GM18951 (cell line): ENCODE results near the gene TBC1D5.
"Not testable (repeated sequence)": the region's sequence is repeated elsewhere in the genome, so short reads cannot be mapped to it uniquely, and the experiment has no call there.

Source experiments
- POLR2A ChIP-seq: IDR thresholded peaks from 4 replicates; pipeline ENCODE4 v1.6.1; 2011; ENCODE audit warnings: mild to moderate bottlenecking; ENCODE audit not compliant: insufficient read length, insufficient read depth; ENCODE audit errors: extremely low read depth
- in situ Hi-C: fragments of 300-500 bp; cut with MboI; formaldehyde crosslinking; loops from one replicate; pipeline ENCODE4 v1.12.0; 2022; ENCODE audit warnings: low sequenced_read_pairs, mixed read lengths, inconsistent platforms; ENCODE audit not compliant: unreplicated experiment

The TBC1D5 gene

GRCh38 chr3:17505856-17506255 lies 236.6 kb downstream of the TBC1D5 start:
- in situ Hi-C loops: no loop called here
- TF ChIP-seq POLR2A: no peak

DNA sequence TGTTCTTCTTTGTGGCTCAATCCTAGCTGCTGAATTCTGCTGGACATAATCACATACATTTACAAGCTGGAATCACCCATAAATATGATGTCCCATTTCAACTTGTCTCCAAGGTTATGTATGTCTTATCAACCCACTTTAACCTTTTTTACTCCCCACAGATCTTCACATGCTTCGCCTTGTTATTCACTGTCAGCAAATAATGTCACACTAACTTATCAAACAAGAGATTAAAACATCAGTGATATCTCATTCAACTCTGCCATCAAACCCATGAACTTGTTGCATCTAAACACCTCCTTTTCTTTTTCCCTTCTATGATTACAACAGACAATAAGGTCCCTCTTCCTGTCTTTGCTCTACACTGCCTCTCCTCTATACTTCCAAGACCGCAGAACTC lies 240.7 kb downstream of the TBC1D5 start:
- in situ Hi-C loops: no loop called here

GRCh38 chr3:17500618-17501017 lies 241.8 kb downstream of the TBC1D5 start:
- in situ Hi-C loops: no loop called here
- no peak for TF ChIP-seq POLR2A

More for the DNA sequence above, 240.7 kb downstream of the TBC1D5 start:
- no peak for TF ChIP-seq POLR2A

DNA sequence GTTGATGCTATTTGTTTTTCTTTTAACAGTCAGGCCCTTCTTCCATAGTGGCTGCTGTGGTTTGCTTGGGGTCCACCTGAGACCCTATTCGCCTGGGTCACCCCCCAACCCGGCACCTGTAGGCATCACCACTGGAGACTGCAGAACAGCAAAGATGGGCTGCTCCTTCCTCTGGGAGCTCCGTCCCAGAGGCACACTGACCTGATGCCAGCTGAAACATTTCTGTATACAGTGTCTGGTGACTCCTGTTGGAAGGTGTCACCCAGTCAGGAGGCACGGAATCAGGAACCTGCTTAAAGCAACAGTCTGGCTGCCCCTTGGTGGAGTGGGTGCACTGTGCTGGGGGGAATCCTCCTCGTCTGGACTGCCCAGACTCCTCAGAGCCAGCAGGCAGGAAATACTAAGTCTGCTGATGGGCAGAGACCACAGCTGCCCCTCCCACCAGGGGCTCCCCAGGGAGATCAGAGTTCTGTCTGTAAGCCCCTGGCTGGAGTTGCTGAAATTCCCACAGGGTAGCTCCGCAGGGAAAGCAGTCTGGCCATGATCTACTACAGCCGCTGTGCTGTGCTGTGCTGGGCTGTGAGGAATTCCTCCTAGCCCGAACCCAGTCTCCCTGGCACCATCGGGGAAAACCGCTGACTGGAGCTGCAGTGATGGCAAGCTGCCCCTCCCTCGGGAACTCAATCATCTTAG lies 248.2 kb downstream of the TBC1D5 start:
- in situ Hi-C loops: no loop called here
- TF ChIP-seq POLR2A: no peak

DNA sequence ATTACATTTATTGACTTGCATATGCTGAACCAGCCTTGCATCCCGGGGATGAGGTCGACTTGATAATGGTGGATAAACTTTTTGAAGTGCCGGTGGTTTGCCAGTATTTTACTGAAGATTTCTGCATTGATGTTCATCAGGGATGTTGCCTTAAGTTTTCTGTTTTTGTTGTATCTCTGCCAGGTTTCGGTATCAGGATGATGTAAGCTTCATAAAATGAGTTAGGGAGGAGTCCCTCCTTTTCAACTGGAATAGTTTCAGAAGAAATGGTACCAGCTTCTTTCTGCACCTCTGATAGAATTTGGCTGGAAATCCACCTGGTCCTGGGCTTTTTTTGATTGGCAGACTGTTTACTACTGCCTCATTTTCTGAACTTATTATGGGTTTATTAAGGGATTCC lies 250.8 kb downstream of the TBC1D5 start:
- TF ChIP-seq POLR2A: no peak
- in situ Hi-C loops: no loop called here

- in situ Hi-C loops: not testable (repeated sequence)
Measured at GRCh38 chr3:17491190-17491589, 251.2 kb downstream of the TBC1D5 start.

DNA sequence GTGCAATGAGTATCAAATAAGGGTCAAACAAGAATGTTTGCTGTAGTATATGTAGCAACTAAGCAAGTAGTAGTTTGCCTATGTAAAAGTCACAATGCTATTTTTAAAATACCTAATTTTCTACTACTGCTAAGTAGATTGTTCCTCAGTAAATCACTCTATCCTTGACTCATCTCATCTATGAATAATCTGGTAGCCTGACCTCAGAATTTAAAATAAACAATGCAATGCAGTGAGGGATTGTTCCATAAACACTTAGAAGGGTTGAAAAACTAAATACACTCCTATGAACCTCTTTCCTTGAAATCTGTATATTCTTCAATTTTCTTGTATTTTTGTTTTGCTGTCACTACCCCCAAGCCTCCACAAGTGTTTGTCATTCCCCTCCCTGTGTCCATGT lies 253.3 kb downstream of the TBC1D5 start:
- in situ Hi-C loops: no loop called here

DNA sequence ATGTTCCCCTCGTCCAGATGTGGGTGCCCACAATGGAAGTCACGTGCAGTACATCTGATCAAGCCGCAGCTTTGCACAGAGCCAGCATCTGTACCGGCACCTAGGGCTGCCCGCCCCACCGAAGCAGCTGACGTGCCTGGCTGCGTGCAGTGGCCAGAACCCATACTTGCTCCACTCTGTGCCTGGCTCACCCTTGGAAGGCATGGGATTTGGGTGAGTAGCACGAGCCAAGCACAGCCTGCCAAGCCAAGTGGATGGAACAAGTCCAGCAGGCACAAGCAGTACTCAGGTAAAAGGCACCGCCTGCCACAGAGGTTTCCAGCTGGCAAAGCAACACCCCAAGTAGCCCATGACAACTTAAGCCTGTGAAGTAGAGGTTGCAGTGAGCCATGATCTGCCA lies 261.3 kb downstream of the TBC1D5 start:
- in situ Hi-C loops: no loop called here
- no peak for TF ChIP-seq POLR2A

More for the DNA sequence above, 253.3 kb downstream of the TBC1D5 start:
- no peak for TF ChIP-seq POLR2A

GRCh38 chr3:17479681-17480405 lies 262.6 kb downstream of the TBC1D5 start:
- in situ Hi-C loops: no loop called here
- TF ChIP-seq POLR2A: no peak

DNA sequence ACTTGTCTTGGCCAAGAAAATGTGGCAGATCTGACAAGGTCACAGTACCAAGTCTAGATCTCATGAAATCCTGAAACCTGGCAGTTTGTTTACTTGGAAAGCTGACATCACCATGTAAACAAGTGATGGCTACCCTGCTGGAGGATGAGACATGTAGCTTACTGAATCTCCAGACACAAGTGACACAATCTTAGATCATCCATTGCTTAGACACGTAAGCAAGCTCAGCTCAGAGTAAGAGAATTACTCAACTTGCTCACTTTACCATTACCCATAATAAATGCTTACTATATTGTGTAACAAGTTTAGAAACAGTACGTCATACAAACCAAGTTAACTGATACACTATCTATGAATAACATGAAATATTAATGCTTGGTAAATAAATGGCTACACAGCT lies 263.8 kb downstream of the TBC1D5 start:
- in situ Hi-C loops: no loop called here
- no peak for TF ChIP-seq POLR2A

- in situ Hi-C loops: no loop called here
- TF ChIP-seq POLR2A: no peak
Measured at GRCh38 chr3:17473761-17474160, 268.7 kb downstream of the TBC1D5 start.

DNA sequence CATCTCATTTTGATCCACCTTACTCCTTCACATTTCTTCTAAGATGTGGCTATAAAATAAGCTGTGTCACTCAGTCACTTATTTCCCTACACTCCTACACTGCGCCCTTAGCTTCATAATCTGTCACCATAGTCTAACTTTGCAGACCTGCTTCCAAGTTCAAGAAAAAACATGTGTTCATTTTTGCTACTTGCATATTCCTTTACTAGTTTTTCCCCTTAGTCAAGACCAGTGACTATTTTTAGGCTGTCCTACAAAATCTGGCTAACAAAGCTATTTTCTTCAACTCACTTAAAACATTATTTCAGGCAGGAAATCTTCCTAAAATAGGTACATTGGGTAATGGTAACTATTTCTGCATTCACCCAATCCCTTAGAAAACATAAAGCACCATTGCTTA lies 272.5 kb downstream of the TBC1D5 start:
- in situ Hi-C loops: no loop called here
- TF ChIP-seq POLR2A: no peak

DNA sequence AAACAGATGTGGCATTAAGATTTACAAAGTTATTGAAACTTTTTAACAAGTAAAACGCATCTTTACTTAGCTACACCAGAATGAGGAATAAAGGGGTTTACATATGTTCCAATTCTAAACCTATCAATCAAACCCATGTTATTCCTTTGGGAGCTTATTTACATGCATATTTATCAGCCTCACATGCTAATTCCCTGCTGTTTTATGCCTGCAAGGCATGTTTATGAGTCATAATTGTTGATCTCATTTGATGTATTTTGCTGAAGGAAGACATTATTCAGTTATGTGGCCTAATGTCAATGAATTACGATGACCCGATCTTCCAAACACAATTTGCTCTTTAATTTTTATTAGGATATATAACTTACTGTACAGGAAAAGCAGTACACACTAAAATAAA lies 272.9 kb downstream of the TBC1D5 start:
- in situ Hi-C loops: no loop called here
- no peak for TF ChIP-seq POLR2A

DNA sequence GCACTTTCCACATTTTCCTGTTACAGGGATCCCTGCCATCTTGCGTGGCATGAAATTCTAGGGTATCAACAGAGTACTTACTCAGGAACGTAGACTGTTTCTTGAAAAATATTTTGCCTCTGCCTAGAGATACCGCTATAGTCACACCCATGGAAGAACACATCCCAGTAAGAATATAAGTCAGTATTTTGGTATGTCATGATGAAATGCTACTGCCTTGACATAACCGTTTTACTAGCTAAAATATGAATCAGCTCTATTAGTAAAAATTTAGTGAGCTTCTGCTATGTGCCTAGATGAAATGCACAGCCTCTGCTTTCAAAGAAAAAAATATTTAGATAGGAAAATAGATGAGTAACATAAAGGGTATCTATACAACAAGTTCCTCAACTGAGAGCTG lies 276.4 kb downstream of the TBC1D5 start:
- in situ Hi-C loops: no loop called here
- TF ChIP-seq POLR2A: no peak

- in situ Hi-C loops: no loop called here
- TF ChIP-seq POLR2A: no peak
Measured at GRCh38 chr3:17459470-17459993, 282.9 kb downstream of the TBC1D5 start.

DNA sequence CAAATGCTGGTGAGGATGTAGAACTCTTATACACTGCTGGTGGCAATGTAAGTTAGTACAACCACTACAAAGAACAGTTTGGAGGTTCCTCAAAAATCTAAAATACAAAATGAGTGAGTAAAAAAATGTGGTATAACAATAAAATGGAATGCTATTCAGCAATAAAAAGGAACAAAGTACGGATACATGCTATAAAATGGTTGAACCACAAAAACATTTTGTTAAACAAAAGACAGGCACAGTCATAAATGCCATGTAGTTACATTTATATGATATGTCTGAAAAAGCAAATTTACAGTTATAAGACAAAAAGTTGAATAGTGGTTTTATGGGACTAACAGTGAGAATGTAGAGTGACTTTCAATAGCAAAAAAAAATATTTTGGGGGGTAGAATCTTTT lies 285.8 kb downstream of the TBC1D5 start:
- in situ Hi-C loops: no loop called here
- TF ChIP-seq POLR2A: no peak
